SU-DHL-6 (cell line): ENCODE data around the gene PECR.

ENCODE experiments used
- H2AFZ ChIP-seq: fragments of 200-600 bp; sonication (generic); 2 replicates; pipeline ENCODE4 v1.6.1; 2014; ENCODE audit warnings: low read depth, mild to moderate bottlenecking, moderate library complexity, mixed read lengths, antibody characterized with exemption, low read length; ENCODE audit not compliant: severe bottlenecking
- H3F3A ChIP-seq: fragments of 200-600 bp; shearing (Covaris generic); 2 replicates; pipeline ENCODE4 v1.6.0; 2016; ENCODE audit warnings: antibody characterized with exemption, mild to moderate bottlenecking; ENCODE audit not compliant: insufficient read depth
- H3K27ac ChIP-seq: fragments of 200-600 bp; sonication (generic); 2 replicates; pipeline ENCODE4 v1.5.1; 2016; ENCODE audit warnings: low read depth, mild to moderate bottlenecking, low read length, moderate library complexity, mixed read lengths
- H3K27me3 ChIP-seq: fragments of 200-600 bp; sonication (generic), shearing (Covaris generic); 2 replicates; pipeline ENCODE4 v1.6.0; 2014; ENCODE audit warnings: mild to moderate bottlenecking, low read length
- H3K36me3 ChIP-seq: fragments of 200-600 bp; sonication (generic); 2 replicates; pipeline ENCODE4 v1.6.1; 2014; ENCODE audit warnings: mild to moderate bottlenecking, low read length, mixed read lengths
- H3K4me2 ChIP-seq: fragments of 300-600, 200-600 bp; shearing (Covaris generic), sonication (generic); 2 replicates; pipeline ENCODE4 v1.6.0; 2014; ENCODE audit warnings: low read length, low read depth, mild to moderate bottlenecking; ENCODE audit not compliant: poor library complexity, severe bottlenecking
- H3K4me3 ChIP-seq: fragments of 200-600 bp; sonication (generic); 2 replicates; pipeline ENCODE4 v1.5.1; 2014; ENCODE audit warnings: antibody characterized with exemption, low read length, mild to moderate bottlenecking, mixed read lengths; ENCODE audit not compliant: insufficient read depth, poor library complexity, severe bottlenecking
- H3K79me2 ChIP-seq: fragments of 200-600 bp; sonication (generic); 2 replicates; pipeline ENCODE4 v1.6.1; 2014; ENCODE audit warnings: mild to moderate bottlenecking, low read length, moderate library complexity; ENCODE audit not compliant: insufficient read depth
- H3K9ac ChIP-seq: fragments of 200-600 bp; sonication (generic); 2 replicates; pipeline ENCODE4 v1.7.0; 2014; ENCODE audit warnings: mild to moderate bottlenecking, low read length
- H3K9me2 ChIP-seq: fragments of 200-600 bp; sonication (generic); replicated peaks from 2 replicates; pipeline ENCODE4 v1.6.1; 2014; ENCODE audit warnings: low read length; ENCODE audit not compliant: insufficient read depth
- H3K9me3 ChIP-seq: fragments of 200-600 bp; sonication (generic); 2 replicates; pipeline ENCODE4 v1.6.1; 2014; ENCODE audit warnings: low read length, mixed read lengths; ENCODE audit not compliant: insufficient read depth
- H4K20me1 ChIP-seq: fragments of 200-600 bp; sonication (generic); 2 replicates; pipeline ENCODE4 v1.6.1; 2014; ENCODE audit warnings: low read depth, mild to moderate bottlenecking, antibody characterized with exemption, low read length, moderate library complexity, mixed read lengths
- EZH2phosphoT487 ChIP-seq: fragments of 200-600 bp; sonication (generic), shearing (Covaris generic); conservative IDR thresholded peaks from 2 replicates; pipeline ENCODE4 v1.6.1; 2018; ENCODE audit warnings: mild to moderate bottlenecking, antibody characterized with exemption, low read length, moderate library complexity, mixed read lengths
- TF ChIP-seq, protein P1 (sequence below): fragments of 200-600 bp; sonication (generic); IDR thresholded peaks from one replicate; pipeline ENCODE4 v1.5.1; 2017; ENCODE audit warnings: antibody characterized with exemption, mild to moderate bottlenecking, low read length, moderate library complexity; ENCODE audit not compliant: insufficient read depth, poor library complexity, severe bottlenecking

Gene PECR

DNA sequence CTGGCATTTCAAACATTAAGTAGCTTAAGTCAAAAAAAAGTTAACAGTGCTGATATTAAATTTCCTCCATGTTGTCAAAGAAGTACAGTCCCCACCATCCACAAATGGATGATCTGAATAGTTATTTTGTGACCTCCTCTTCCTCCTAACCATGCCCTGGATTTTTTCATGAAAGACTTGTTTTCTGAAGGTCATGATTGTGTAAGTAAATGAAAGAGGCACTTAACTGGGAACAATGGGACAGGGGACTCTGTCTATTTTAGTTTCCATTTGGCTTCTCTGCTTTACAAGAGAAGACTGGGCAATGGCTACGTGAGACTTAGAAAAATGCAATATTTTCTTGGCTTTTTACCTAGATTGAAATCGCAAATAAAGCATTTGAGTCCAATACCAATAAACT, 32.2 kb downstream of the PECR start:
- Histone ChIP-seq H3K4me2 (no peak overlapping the region), H3K79me2 (no peaks in the 10 kb centered on the region), H3F3A (no peaks in the 10 kb centered on the region), H3K27me3 (no peaks in the 10 kb centered on the region), H3K4me3 (no peak overlapping the region), H3K9me3 (no peaks in the 10 kb centered on the region), H3K9me2 (no peaks in the 10 kb centered on the region), H3K9ac (no peak overlapping the region), H2AFZ (no peak overlapping the region), H3K36me3 (no peaks in the 10 kb centered on the region), H4K20me1 (no peaks in the 10 kb centered on the region), H3K27ac (no peak overlapping the region)
- TF ChIP-seq, protein P1, sequence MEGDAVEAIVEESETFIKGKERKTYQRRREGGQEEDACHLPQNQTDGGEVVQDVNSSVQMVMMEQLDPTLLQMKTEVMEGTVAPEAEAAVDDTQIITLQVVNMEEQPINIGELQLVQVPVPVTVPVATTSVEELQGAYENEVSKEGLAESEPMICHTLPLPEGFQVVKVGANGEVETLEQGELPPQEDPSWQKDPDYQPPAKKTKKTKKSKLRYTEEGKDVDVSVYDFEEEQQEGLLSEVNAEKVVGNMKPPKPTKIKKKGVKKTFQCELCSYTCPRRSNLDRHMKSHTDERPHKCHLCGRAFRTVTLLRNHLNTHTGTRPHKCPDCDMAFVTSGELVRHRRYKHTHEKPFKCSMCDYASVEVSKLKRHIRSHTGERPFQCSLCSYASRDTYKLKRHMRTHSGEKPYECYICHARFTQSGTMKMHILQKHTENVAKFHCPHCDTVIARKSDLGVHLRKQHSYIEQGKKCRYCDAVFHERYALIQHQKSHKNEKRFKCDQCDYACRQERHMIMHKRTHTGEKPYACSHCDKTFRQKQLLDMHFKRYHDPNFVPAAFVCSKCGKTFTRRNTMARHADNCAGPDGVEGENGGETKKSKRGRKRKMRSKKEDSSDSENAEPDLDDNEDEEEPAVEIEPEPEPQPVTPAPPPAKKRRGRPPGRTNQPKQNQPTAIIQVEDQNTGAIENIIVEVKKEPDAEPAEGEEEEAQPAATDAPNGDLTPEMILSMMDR, result no peak
- no peak for TF ChIP-seq EZH2phosphoT487

DNA sequence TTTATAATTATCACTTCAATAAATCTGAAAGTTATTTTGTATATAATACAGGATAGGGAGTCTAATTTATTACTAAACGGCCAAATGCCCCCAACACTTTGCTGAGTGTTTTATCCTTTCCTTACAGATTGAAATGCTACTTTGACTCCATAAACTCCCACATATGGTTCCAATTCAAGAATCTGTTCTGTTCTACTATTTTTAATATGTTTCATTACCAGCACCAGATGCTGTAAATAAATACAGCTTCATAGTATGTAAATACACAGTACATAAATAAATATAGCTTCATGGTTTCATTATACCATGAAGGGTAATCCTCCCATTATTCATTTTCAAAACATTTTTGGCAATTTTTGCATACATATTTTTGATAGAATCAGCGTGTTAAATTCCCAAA, 34.2 kb downstream of the PECR start:
- H3K4me3 ChIP-seq, result no peak overlapping the region
- no peaks in the 10 kb centered on the region for H4K20me1 ChIP-seq
- H3K27me3 ChIP-seq, result no peaks in the 10 kb centered on the region
- no peak overlapping the region for H3K4me2 ChIP-seq
- no peak overlapping the region for H2AFZ ChIP-seq
- H3K9ac ChIP-seq, result no peak overlapping the region
- no peaks in the 10 kb centered on the region for H3K79me2 ChIP-seq
- H3K9me3 ChIP-seq, result no peaks in the 10 kb centered on the region
- H3K9me2 ChIP-seq, result no peaks in the 10 kb centered on the region
- H3K36me3 ChIP-seq, result no peaks in the 10 kb centered on the region
- H3F3A ChIP-seq, result no peaks in the 10 kb centered on the region
- no peak overlapping the region for H3K27ac ChIP-seq
- TF ChIP-seq EZH2phosphoT487, result no peak
- TF ChIP-seq, protein P1, result no peak

DNA sequence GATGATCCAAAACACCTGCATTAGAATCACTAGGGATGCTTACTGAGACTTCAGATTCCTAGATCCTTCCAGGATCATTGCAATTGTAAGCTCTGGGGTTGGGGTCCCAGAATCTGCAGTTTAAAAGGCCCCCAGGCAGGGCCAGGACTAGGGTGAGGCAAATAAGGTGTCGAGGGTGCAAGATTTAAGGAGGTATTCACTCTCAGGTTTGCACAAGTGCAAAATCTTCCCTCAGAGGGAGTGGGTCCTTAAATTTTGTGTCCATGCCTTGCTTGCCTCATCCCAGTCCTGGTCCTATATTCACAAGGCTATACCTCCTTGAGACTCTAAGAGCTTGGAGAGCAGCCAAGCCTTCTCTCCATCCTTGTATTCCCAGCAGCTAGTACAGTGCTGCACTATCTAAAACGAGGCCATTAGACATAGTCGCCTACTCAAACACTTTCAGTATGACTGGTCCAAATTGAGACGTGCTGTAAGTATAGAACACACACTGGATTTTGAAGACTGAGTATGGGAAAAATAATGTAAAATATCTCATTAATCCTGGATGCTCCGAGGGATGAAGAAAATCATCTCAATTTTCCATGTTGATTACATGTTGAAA, 36.6 kb downstream of the PECR start:
- Histone ChIP-seq H3K9me2 (no peaks in the 10 kb centered on the region), H3K27me3 (no peaks in the 10 kb centered on the region), H3K4me3 (no peak overlapping the region), H3K27ac (no peak overlapping the region), H2AFZ (no peak overlapping the region), H3K9ac (no peak overlapping the region), H3F3A (no peaks in the 10 kb centered on the region), H4K20me1 (no peaks in the 10 kb centered on the region), H3K79me2 (no peaks in the 10 kb centered on the region), H3K4me2 (no peak overlapping the region), H3K9me3 (no peaks in the 10 kb centered on the region), H3K36me3 (no peaks in the 10 kb centered on the region)
- TF ChIP-seq, protein P1, result no peak
- no peak for TF ChIP-seq EZH2phosphoT487
